ENCODE data around the gene E2F6. TPM values are rescaled to one million over a fixed set of nuclear protein-coding genes. Genes with fewer than 3 reads are reported as not detected.

E2F6 gene
- total and polyA plus RNA-seq, 2 of the 13 experiments (the other 11 are each of a cell fraction or from before 2014, with no cell fraction given) = 27.3 to 36.0 TPM

- TF ChIP-seq FOXM1 (CRISPR knock-in tag; IDR thresholded peaks at IDR 0.05) (no peak), NFYB (CRISPR knock-in tag; IDR thresholded peaks at IDR 0.05) (no peak), TRIM24 (CRISPR knock-in tag; IDR thresholded peaks at IDR 0.05) (no peak), GTF3A (CRISPR knock-in tag; conservative IDR thresholded peaks at IDR 0.05) (no peak), ZNF251 (CRISPR knock-in tag; IDR thresholded peaks at IDR 0.05) (no peak), CREBL2 (CRISPR knock-in tag; IDR thresholded peaks at IDR 0.05; ENCODE audit: borderline replicate concordance) (no peak), ZNF543 (CRISPR knock-in tag; IDR thresholded peaks at IDR 0.05) (no peak), ZBTB8A (CRISPR knock-in tag; IDR thresholded peaks at IDR 0.05; ENCODE audit: borderline replicate concordance, low read depth) (no peak), ZSCAN31 (CRISPR knock-in tag; IDR thresholded peaks at IDR 0.05; ENCODE audit: low read depth) (no peak), MED1 (CRISPR knock-in tag; IDR thresholded peaks at IDR 0.05) (peak; percentile 75), NFATC3 (CRISPR knock-in tag; IDR thresholded peaks at IDR 0.05) (no peak), ZBTB44 (CRISPR knock-in tag; IDR thresholded peaks at IDR 0.05) (no peak), FOXC1 (CRISPR knock-in tag; IDR thresholded peaks at IDR 0.05; ENCODE audit: borderline replicate concordance) (no peak), ZNF234 (CRISPR knock-in tag; conservative IDR thresholded peaks at IDR 0.05) (no peak), EED (CRISPR knock-in tag; IDR thresholded peaks at IDR 0.05) (no peak), ZBTB4 (CRISPR knock-in tag; IDR thresholded peaks at IDR 0.05; ENCODE audit: borderline replicate concordance) (no peak), BHLHE40 (IDR thresholded peaks at IDR 0.05; ENCODE audit: low read length) (no peak), HOXA5 (CRISPR knock-in tag; IDR thresholded peaks at IDR 0.05) (no peak), FOXO4 (CRISPR knock-in tag; conservative IDR thresholded peaks at IDR 0.05) (no peak), ZNF329 (CRISPR knock-in tag; IDR thresholded peaks at IDR 0.05; ENCODE audit: low read depth) (no peak), ZNF605 (CRISPR knock-in tag; IDR thresholded peaks at IDR 0.05) (no peak; the same call in 1 of the 2 replicates), CEBPG (CRISPR knock-in tag; IDR thresholded peaks at IDR 0.05) (peak; percentile 96), PCBP2 (optimal IDR thresholded peaks at IDR 0.05; ENCODE audit: low read depth, low read length, poor library complexity, severe bottlenecking) (no peak), CHCHD3 (CRISPR knock-in tag; IDR thresholded peaks at IDR 0.05) (no peak), FLYWCH1 (CRISPR knock-in tag; IDR thresholded peaks at IDR 0.05) (no peak), ZNF546 (CRISPR knock-in tag; conservative IDR thresholded peaks at IDR 0.05) (no peak), PHF21A (CRISPR knock-in tag; IDR thresholded peaks at IDR 0.05) (peak; percentile 59; the same call in 1 of the 2 replicates)
Measured at GRCh38 chr2:11422901-11423435, 43.0 kb downstream of the E2F6 start (continued).

Data from HepG2 (cell line).